ENCODE results near the gene HES3.
A peak's percentile ranks its signal among the peaks of the same experiment; 100 is the strongest.

The HES3 gene

GRCh38 chr1:6260961-6261614 lies 17.1 kb downstream of the HES3 start, which contains the start of gene GPR153:
TSS of gene GPR153 (minus strand) at chr1:6261098. CDS start at chr1:6254905, 6,193 bp downstream.
- peak; percentile 74 for DNase-seq (ENCODE audit: low read depth, low spot score)

GRCh38 chr1:6261615-6261995 lies 17.6 kb downstream of the HES3 start:
- DNase-seq (ENCODE audit: low read depth, low spot score) = no peak

- no peak for DNase-seq (ENCODE audit: low read depth, low spot score)
Observed at GRCh38 chr1:6262555-6263420, 18.8 kb downstream of the HES3 start.

- no peak for DNase-seq (ENCODE audit: low read depth, low spot score)
Observed at GRCh38 chr1:6263716-6264115, 19.7 kb downstream of the HES3 start.

GRCh38 chr1:6265151-6265550 lies 21.2 kb downstream of the HES3 start:
- DNase-seq (ENCODE audit: low read depth, low spot score) = no peak

- DNase-seq (ENCODE audit: low read depth, low spot score) = no peak
Observed at GRCh38 chr1:6266641-6267040, 22.7 kb downstream of the HES3 start.

GRCh38 chr1:6267686-6268322 lies 23.8 kb downstream of the HES3 start:
- peak; percentile 41 for DNase-seq (ENCODE audit: low read depth, low spot score)

GRCh38 chr1:6268415-6268814 lies 24.4 kb downstream of the HES3 start:
- DNase-seq (ENCODE audit: low read depth, low spot score) = no peak

- no peak for DNase-seq (ENCODE audit: low read depth, low spot score)
Observed at GRCh38 chr1:6269296-6269695, 25.3 kb downstream of the HES3 start.

- DNase-seq (ENCODE audit: low read depth, low spot score) = no peak
Observed at GRCh38 chr1:6269720-6270400, 25.9 kb downstream of the HES3 start.

- no peak for DNase-seq (ENCODE audit: low read depth, low spot score)
Observed at GRCh38 chr1:6270401-6270800, 26.4 kb downstream of the HES3 start.

- peak; percentile 32 for DNase-seq (ENCODE audit: low read depth, low spot score)
Observed at GRCh38 chr1:6271006-6271405, 27.0 kb downstream of the HES3 start.

GRCh38 chr1:6271554-6271953 lies 27.6 kb downstream of the HES3 start:
- DNase-seq (ENCODE audit: low read depth, low spot score) = peak; percentile 41

- DNase-seq (ENCODE audit: low read depth, low spot score) = peak; percentile 45
Observed at GRCh38 chr1:6272452-6272851, 28.5 kb downstream of the HES3 start.

- DNase-seq (ENCODE audit: low read depth, low spot score) = no peak
Observed at GRCh38 chr1:6272868-6273267, 28.9 kb downstream of the HES3 start.

- peak; percentile 95 for DNase-seq (ENCODE audit: low read depth, low spot score)
Observed at GRCh38 chr1:6273380-6273891, 29.5 kb downstream of the HES3 start.

- no peak for DNase-seq (ENCODE audit: low read depth, low spot score)
Observed at GRCh38 chr1:6274102-6274501, 30.1 kb downstream of the HES3 start.

- no peak for DNase-seq (ENCODE audit: low read depth, low spot score)
Observed at GRCh38 chr1:6274622-6275139, 30.7 kb downstream of the HES3 start.

- DNase-seq (ENCODE audit: low read depth, low spot score) = peak; percentile 63
Observed at GRCh38 chr1:6275826-6276782, 32.1 kb downstream of the HES3 start.

- no peak for DNase-seq (ENCODE audit: low read depth, low spot score)
Observed at GRCh38 chr1:6276811-6277555, 33.0 kb downstream of the HES3 start.
